ENCODE data around the gene VSTM2A. TPM values are rescaled to one million over a fixed set of nuclear protein-coding genes. Genes with fewer than 3 reads are reported as not detected.

The VSTM2A gene
- total RNA-seq, 6 experiments from 2014 or later: not detected

DNA sequence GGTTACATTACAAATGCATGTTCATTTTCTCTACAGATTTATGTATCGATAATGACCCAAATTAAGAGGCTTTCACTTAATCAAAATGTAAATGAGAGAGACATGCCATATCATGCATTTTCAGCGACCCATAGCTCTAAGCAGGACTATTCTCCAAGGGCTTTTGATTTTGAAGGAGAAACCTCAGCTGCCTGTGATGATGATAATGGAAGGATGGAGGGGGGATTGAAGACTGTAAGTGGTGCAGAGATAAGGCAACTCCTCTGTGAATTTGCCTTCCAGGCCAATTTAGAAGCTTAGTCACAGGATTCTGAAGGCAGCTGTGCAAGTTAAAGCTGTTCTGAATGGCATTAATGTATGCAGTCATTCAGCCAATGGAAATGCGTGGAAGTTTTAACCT is 8.3 kb downstream of the VSTM2A start:
- Mint-ChIP-seq H3K27me3 (ENCODE audit: insufficient read depth) (peaks cover 4% of the 10 kb centered on the region; the same call in 1 of the 2 replicates), H3K4me3 (no peak overlapping the region), H3K36me3 (ENCODE audit: low read depth) (no peaks in the 10 kb centered on the region), H3K9me3 (no peaks in the 10 kb centered on the region; the same call in 1 of the 2 replicates), H3K4me1 (ENCODE audit: low read depth) (no peaks in the 10 kb centered on the region), H3K27ac (no peak overlapping the region)
- no peak for DNase-seq
- TF ChIP-seq, protein P1, sequence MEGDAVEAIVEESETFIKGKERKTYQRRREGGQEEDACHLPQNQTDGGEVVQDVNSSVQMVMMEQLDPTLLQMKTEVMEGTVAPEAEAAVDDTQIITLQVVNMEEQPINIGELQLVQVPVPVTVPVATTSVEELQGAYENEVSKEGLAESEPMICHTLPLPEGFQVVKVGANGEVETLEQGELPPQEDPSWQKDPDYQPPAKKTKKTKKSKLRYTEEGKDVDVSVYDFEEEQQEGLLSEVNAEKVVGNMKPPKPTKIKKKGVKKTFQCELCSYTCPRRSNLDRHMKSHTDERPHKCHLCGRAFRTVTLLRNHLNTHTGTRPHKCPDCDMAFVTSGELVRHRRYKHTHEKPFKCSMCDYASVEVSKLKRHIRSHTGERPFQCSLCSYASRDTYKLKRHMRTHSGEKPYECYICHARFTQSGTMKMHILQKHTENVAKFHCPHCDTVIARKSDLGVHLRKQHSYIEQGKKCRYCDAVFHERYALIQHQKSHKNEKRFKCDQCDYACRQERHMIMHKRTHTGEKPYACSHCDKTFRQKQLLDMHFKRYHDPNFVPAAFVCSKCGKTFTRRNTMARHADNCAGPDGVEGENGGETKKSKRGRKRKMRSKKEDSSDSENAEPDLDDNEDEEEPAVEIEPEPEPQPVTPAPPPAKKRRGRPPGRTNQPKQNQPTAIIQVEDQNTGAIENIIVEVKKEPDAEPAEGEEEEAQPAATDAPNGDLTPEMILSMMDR (IDR thresholded peaks at IDR 0.05): no peak

DNA sequence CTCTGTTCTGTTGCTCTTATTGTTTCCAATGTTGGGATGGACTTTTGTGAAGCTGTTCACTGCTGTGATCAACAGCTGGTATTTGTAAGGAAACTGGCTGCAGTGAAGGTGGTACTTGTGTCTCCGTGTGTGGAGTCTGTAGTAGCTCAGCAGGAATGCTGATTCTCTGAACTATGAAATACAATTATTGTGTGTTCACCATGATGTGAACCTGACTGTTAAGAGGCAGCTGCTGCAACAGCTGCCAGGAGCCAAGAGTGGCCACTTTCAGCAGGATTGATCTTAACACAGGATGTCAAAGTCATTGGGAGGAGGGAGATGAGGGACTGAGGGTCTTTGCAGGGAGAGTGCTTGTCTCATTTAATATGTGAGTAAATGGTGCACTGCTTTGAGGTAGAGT is 13.9 kb downstream of the VSTM2A start:
- TF ChIP-seq, protein P1 (IDR thresholded peaks at IDR 0.05): no peak
- DNase-seq: no peak
- H3K4me1 Mint-ChIP-seq (ENCODE audit: low read depth): no peaks in the 10 kb centered on the region
- peaks cover 5% of the 10 kb centered on the region; the same call in 1 of the 2 replicates for H3K9me3 Mint-ChIP-seq
- no peaks in the 10 kb centered on the region for H3K27me3 Mint-ChIP-seq (ENCODE audit: insufficient read depth)
- no peak overlapping the region for H3K4me3 Mint-ChIP-seq
- no peak overlapping the region for H3K27ac Mint-ChIP-seq
- no peaks in the 10 kb centered on the region for H3K36me3 Mint-ChIP-seq (ENCODE audit: low read depth)

DNA sequence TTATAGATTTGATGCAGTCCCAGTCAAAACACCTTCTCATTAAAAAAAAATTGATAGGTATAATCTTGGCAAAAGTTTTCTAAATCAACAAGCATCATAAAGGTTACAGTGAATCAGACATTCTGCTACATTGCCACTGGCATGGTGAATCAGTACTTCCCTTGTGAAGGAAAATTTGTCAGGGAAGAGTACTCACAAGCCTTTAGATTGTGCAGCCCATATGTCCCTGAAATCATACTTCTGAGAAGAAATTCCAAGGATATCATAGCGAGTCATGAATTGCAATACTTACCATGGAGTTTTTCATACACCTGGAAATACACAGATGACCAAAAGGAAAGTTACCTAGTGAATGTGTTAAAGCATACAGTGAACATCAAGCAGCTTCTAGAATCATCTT is 17.2 kb downstream of the VSTM2A start:
- no peak for DNase-seq
- no peaks in the 10 kb centered on the region for H3K4me1 Mint-ChIP-seq (ENCODE audit: low read depth)
- TF ChIP-seq, protein P1 (IDR thresholded peaks at IDR 0.05): no peak
- no peaks in the 10 kb centered on the region for H3K27me3 Mint-ChIP-seq (ENCODE audit: insufficient read depth)
- H3K4me3 Mint-ChIP-seq: no peak overlapping the region
- H3K9me3 Mint-ChIP-seq: peaks cover 10% of the 10 kb centered on the region
- no peaks in the 10 kb centered on the region for H3K36me3 Mint-ChIP-seq (ENCODE audit: low read depth)
- H3K27ac Mint-ChIP-seq: no peak overlapping the region

DNA sequence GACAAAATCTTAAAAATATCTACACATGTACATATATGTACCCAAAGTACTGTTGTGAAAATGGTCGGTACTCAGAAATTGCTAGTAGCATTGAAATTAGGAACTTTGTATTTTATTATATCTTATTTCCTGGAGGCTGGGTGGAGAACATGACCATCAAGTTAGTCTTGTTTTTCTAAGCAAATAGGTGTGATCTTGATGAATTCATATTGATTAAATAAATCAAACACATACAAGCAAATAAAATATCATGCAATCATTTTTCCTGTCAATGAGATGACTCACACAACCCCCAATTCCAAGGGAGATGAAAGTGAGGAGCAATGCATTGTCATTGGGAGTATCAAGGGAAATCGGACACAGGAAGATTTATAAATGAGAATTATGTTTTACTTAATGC is 18.0 kb downstream of the VSTM2A start:
- TF ChIP-seq, protein P1 (IDR thresholded peaks at IDR 0.05): no peak
- H3K4me3 Mint-ChIP-seq: no peak overlapping the region
- H3K36me3 Mint-ChIP-seq (ENCODE audit: low read depth): no peaks in the 10 kb centered on the region
- no peaks in the 10 kb centered on the region for H3K4me1 Mint-ChIP-seq (ENCODE audit: low read depth)
- no peaks in the 10 kb centered on the region for H3K27me3 Mint-ChIP-seq (ENCODE audit: insufficient read depth)
- no peak overlapping the region for H3K27ac Mint-ChIP-seq
- no peak for DNase-seq
- peaks cover 12% of the 10 kb centered on the region for H3K9me3 Mint-ChIP-seq

DNA sequence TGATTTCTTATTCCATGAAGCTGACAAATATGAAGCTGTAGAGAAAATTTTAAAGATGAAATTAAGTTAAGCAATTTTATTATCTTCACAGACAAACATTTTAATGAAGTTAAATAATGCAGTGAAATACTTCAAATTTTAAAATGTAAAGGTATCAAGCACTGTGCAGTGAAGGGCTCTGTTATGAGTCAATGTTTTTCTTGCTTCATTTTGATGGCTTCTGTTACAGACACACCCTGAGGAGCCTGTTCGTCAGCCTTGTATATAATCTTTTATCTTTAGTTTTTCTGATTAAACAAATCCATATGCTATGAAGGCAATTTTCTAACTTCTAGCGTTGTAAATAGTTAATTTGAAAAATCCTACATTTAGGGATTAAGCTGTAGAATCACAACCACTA is 18.5 kb downstream of the VSTM2A start:
- peaks cover 14% of the 10 kb centered on the region for H3K9me3 Mint-ChIP-seq

More for the DNA sequence above, 18.5 kb downstream of the VSTM2A start:
- TF ChIP-seq, protein P1 (IDR thresholded peaks at IDR 0.05): no peak
- DNase-seq: no peak
- no peak overlapping the region for H3K4me3 Mint-ChIP-seq
- no peaks in the 10 kb centered on the region for H3K4me1 Mint-ChIP-seq (ENCODE audit: low read depth)
- no peak overlapping the region for H3K27ac Mint-ChIP-seq
- no peaks in the 10 kb centered on the region for H3K27me3 Mint-ChIP-seq (ENCODE audit: insufficient read depth)
- H3K36me3 Mint-ChIP-seq (ENCODE audit: low read depth): no peaks in the 10 kb centered on the region

Measured in HFFc6 (cell line).